Measurements from ENCODE around the gene CCDC8.

The CCDC8 gene

DNA sequence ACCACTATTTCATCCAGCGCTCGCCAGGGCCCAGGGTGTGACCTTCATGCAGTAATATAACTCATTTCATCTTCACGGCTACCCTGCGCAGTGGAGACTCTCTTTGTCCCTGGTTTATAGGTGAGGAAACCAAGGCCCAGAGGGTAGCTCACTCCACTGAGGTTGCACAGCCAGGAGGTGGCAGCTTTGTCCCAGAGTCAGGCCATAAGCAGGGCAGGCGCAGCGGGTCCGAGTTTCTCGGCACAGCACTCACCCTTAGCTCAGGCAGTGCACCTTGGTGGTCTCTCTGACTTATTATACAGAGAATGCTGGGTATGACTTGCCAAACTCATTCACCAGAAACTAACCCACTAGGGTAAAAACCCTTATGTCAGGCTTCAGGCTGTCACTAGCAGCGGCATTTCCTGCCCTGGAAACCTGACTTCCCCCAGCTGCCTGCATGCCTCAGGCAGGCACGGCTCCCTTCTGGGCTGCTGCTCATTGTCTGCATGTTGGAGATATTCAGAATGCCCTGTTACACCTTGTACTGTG is 41.9 kb downstream of the CCDC8 start:
- Histone ChIP-seq H2BK5ac (ENCODE audit: low read depth, low read length, poor library complexity) (no peak overlapping the region), H3K14ac (ENCODE audit: low read length) (no peak overlapping the region), H3K79me1 (ENCODE audit: low read length) (peaks cover 21% of the 10 kb centered on the region), H3K18ac (ENCODE audit: low read length) (peak overlapping the region; percentile 12), H2BK120ac (ENCODE audit: insufficient read depth, low read length, poor library complexity) (no peak overlapping the region), H3K4me3 (ENCODE audit: low read depth, low read length) (no peak overlapping the region), H3K27me3 (ENCODE audit: insufficient read depth, low read length) (no peaks in the 10 kb centered on the region), H3K9me3 (ENCODE audit: insufficient read depth, low read depth, low read length) (peaks cover 2% of the 10 kb centered on the region), H3K23ac (ENCODE audit: low read length) (no peak overlapping the region), H3K36me3 (ENCODE audit: control insufficient read depth in 1 of 2, insufficient read depth in 2 of 2, low read length in 2 of 2) (peaks cover 8 to 28% of the 10 kb centered on the region in 2 experiments), H3K4me1 (ENCODE audit: control insufficient read depth in 1 of 2, insufficient read depth in 2 of 2, low read length in 2 of 2) (peaks cover 32 to 38% of the 10 kb centered on the region in 2 experiments), H4K91ac (ENCODE audit: low read depth, low read length) (peak overlapping the region; percentile 33), H2AK5ac (ENCODE audit: low read length) (no peak overlapping the region), H3K27ac (ENCODE audit: low read depth, low read length) (peak overlapping the region; percentile 79), H3K9ac (ENCODE audit: low read length) (peak overlapping the region; percentile 17), H3K79me2 (ENCODE audit: control insufficient read depth, insufficient read depth, low read length, poor library complexity) (peaks cover 11% of the 10 kb centered on the region), H2BK12ac (ENCODE audit: low read length) (no peak overlapping the region), H2AFZ (ENCODE audit: insufficient read depth, low read length, poor library complexity) (no peak overlapping the region), H3K4ac (ENCODE audit: low read depth, low read length) (no peak overlapping the region), H4K8ac (ENCODE audit: low read depth, low read length) (no peak overlapping the region), H3K4me2 (ENCODE audit: low read length) (peak overlapping the region; percentile 35), H4K12ac (ENCODE audit: low read depth, low read length) (no peak overlapping the region)
- peak; percentile 14 to 38 for DNase-seq
- WGBS (ENCODE audit: extremely low coverage, insufficient coverage, insufficient read length), result no CpG with 5 or more reads among the region's 10 CpGs

DNA sequence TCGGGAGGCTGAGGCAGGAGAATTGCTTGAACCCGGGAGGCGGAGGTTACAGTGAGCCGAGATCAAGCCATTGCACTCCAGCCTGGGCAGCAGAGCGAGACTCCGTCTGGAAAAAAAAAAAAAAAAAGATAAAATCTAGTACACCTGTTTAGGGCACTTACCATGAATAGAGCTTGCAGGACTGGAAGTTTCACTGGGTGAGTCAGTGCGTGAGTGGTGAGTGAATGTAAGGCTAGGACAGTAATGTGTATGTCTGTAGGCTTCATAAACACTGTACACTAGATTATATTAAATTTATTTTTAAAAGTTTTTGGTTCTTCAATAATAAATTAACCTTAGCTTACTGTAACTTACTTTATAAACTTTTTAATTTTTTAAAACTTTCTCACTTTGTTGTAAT is 43.5 kb downstream of the CCDC8 start:
- no peak overlapping the region for H2BK5ac ChIP-seq (ENCODE audit: low read depth, low read length, poor library complexity)
- H3K27me3 ChIP-seq (ENCODE audit: insufficient read depth, low read length), result no peaks in the 10 kb centered on the region
- no CpG with 5 or more reads among the region's 7 CpGs for WGBS (ENCODE audit: extremely low coverage, insufficient coverage, insufficient read length)
- H2BK120ac ChIP-seq (ENCODE audit: insufficient read depth, low read length, poor library complexity), result no peak overlapping the region
- no peak overlapping the region for H3K4ac ChIP-seq (ENCODE audit: low read depth, low read length)
- no peak overlapping the region for H3K14ac ChIP-seq (ENCODE audit: low read length)
- no peak overlapping the region for H3K4me3 ChIP-seq (ENCODE audit: low read depth, low read length)
- no peak overlapping the region for H3K18ac ChIP-seq (ENCODE audit: low read length)
- peaks cover 2% of the 10 kb centered on the region for H3K9me3 ChIP-seq (ENCODE audit: insufficient read depth, low read depth, low read length)
- H3K36me3 ChIP-seq (ENCODE audit: control insufficient read depth in 1 of 2, insufficient read depth in 2 of 2, low read length in 2 of 2), result peaks cover 4 to 20% of the 10 kb centered on the region in 2 experiments
- no peak overlapping the region for H2AFZ ChIP-seq (ENCODE audit: insufficient read depth, low read length, poor library complexity)
- H3K9ac ChIP-seq (ENCODE audit: low read length), result no peak overlapping the region
- no peak overlapping the region for H3K23ac ChIP-seq (ENCODE audit: low read length)
- no peak overlapping the region for H3K27ac ChIP-seq (ENCODE audit: low read depth, low read length)
- DNase-seq, result peak; percentile 69 to 84
- peaks cover 11% of the 10 kb centered on the region for H3K79me2 ChIP-seq (ENCODE audit: control insufficient read depth, insufficient read depth, low read length, poor library complexity)
- no peak overlapping the region for H2BK12ac ChIP-seq (ENCODE audit: low read length)
- H4K12ac ChIP-seq (ENCODE audit: low read depth, low read length), result no peak overlapping the region
- peaks cover 32 to 38% of the 10 kb centered on the region in 2 experiments for H3K4me1 ChIP-seq (ENCODE audit: control insufficient read depth in 1 of 2, insufficient read depth in 2 of 2, low read length in 2 of 2)
- H4K91ac ChIP-seq (ENCODE audit: low read depth, low read length), result no peak overlapping the region
- peaks cover 20% of the 10 kb centered on the region for H3K79me1 ChIP-seq (ENCODE audit: low read length)
- no peak overlapping the region for H4K8ac ChIP-seq (ENCODE audit: low read depth, low read length)
- no peak overlapping the region for H2AK5ac ChIP-seq (ENCODE audit: low read length)
- no peak overlapping the region for H3K4me2 ChIP-seq (ENCODE audit: low read length)

DNA sequence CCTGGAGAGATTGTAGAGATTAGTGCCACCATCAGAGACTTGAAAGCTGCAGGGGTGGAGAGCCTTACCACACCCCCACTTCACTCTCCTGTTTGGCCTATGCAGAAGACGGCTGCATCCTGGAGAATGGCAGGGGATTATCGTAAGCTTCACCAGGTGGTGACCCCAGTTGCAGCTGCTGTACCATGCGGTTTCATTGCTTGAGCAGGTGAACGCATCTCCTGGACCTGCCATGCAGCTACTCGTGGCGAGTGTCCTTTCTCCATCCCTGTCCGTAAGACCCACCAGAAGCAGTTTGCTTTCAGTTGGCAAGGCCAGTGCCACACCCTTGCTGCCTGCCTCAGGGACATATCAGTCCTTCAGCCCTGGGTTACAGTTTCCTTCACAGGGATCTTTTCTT is 45.2 kb downstream of the CCDC8 start:
- H3K79me2 ChIP-seq (ENCODE audit: control insufficient read depth, insufficient read depth, low read length, poor library complexity), result peaks cover 6% of the 10 kb centered on the region
- no peak overlapping the region for H4K8ac ChIP-seq (ENCODE audit: low read depth, low read length)
- H3K36me3 ChIP-seq (ENCODE audit: control insufficient read depth in 1 of 2, insufficient read depth in 2 of 2, low read length in 2 of 2), result peaks cover 9 to 22% of the 10 kb centered on the region in 2 experiments
- H2BK12ac ChIP-seq (ENCODE audit: low read length), result no peak overlapping the region
- H3K27ac ChIP-seq (ENCODE audit: low read depth, low read length), result no peak overlapping the region
- no peak overlapping the region for H3K9ac ChIP-seq (ENCODE audit: low read length)
- WGBS (ENCODE audit: extremely low coverage, insufficient coverage, insufficient read length), result no CpG with 5 or more reads among the region's 7 CpGs
- H2AFZ ChIP-seq (ENCODE audit: insufficient read depth, low read length, poor library complexity), result no peak overlapping the region
- no peak overlapping the region for H2BK5ac ChIP-seq (ENCODE audit: low read depth, low read length, poor library complexity)
- no peak overlapping the region for H4K12ac ChIP-seq (ENCODE audit: low read depth, low read length)
- no peak overlapping the region for H3K14ac ChIP-seq (ENCODE audit: low read length)
- H2BK120ac ChIP-seq (ENCODE audit: insufficient read depth, low read length, poor library complexity), result no peak overlapping the region
- no peak overlapping the region for H3K4me2 ChIP-seq (ENCODE audit: low read length)
- no peak overlapping the region for H3K4me3 ChIP-seq (ENCODE audit: low read depth, low read length)
- H3K4ac ChIP-seq (ENCODE audit: low read depth, low read length), result no peak overlapping the region
- no peak overlapping the region for H3K23ac ChIP-seq (ENCODE audit: low read length)
- peaks cover 8% of the 10 kb centered on the region for H3K79me1 ChIP-seq (ENCODE audit: low read length)
- peaks cover 23 to 28% of the 10 kb centered on the region in 2 experiments for H3K4me1 ChIP-seq (ENCODE audit: control insufficient read depth in 1 of 2, insufficient read depth in 2 of 2, low read length in 2 of 2)
- peaks cover 2% of the 10 kb centered on the region for H3K9me3 ChIP-seq (ENCODE audit: insufficient read depth, low read depth, low read length)
- H3K27me3 ChIP-seq (ENCODE audit: insufficient read depth, low read length), result no peaks in the 10 kb centered on the region
- H3K18ac ChIP-seq (ENCODE audit: low read length), result no peak overlapping the region
- H2AK5ac ChIP-seq (ENCODE audit: low read length), result no peak overlapping the region
- no peak overlapping the region for H4K91ac ChIP-seq (ENCODE audit: low read depth, low read length)
- no peak for DNase-seq

DNA sequence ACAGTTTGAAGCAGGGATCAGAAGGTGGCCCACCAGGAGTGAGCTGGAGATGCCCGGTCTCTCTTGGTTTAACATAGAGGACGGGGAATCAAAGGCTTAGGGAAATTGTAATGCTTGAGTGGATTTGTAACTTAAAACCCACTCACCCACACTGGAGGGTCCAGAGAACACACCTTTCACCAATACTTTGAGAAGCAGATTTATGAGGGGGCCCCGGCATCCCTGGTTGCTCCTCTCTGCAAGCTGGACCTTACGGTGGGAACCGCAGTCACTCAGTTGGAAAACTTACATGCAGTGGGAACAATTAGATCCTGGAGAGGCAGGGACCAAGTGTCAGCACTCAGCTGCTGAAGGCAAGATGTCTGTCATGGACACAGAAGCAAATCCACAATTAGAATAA is 45.9 kb downstream of the CCDC8 start:
- H3K18ac ChIP-seq (ENCODE audit: low read length), result no peak overlapping the region
- no peak overlapping the region for H3K9ac ChIP-seq (ENCODE audit: low read length)
- H2AFZ ChIP-seq (ENCODE audit: insufficient read depth, low read length, poor library complexity), result no peak overlapping the region
- H3K79me1 ChIP-seq (ENCODE audit: low read length), result peaks cover 3% of the 10 kb centered on the region
- DNase-seq, result no peak
- no peak overlapping the region for H4K12ac ChIP-seq (ENCODE audit: low read depth, low read length)
- H3K23ac ChIP-seq (ENCODE audit: low read length), result no peak overlapping the region
- no peaks in the 10 kb centered on the region for H3K27me3 ChIP-seq (ENCODE audit: insufficient read depth, low read length)
- peaks cover 2% of the 10 kb centered on the region for H3K9me3 ChIP-seq (ENCODE audit: insufficient read depth, low read depth, low read length)
- H2BK12ac ChIP-seq (ENCODE audit: low read length), result no peak overlapping the region
- no peak overlapping the region for H3K27ac ChIP-seq (ENCODE audit: low read depth, low read length)
- no peak overlapping the region for H3K4ac ChIP-seq (ENCODE audit: low read depth, low read length)
- peaks cover 1% of the 10 kb centered on the region for H3K79me2 ChIP-seq (ENCODE audit: control insufficient read depth, insufficient read depth, low read length, poor library complexity)
- H3K4me2 ChIP-seq (ENCODE audit: low read length), result no peak overlapping the region
- WGBS (ENCODE audit: extremely low coverage, insufficient coverage, insufficient read length), result no CpG with 5 or more reads among the region's 5 CpGs
- peaks cover 18 to 21% of the 10 kb centered on the region in 2 experiments for H3K4me1 ChIP-seq (ENCODE audit: control insufficient read depth in 1 of 2, insufficient read depth in 2 of 2, low read length in 2 of 2)
- H3K14ac ChIP-seq (ENCODE audit: low read length), result no peak overlapping the region
- no peak overlapping the region for H4K91ac ChIP-seq (ENCODE audit: low read depth, low read length)
- no peak overlapping the region for H2BK5ac ChIP-seq (ENCODE audit: low read depth, low read length, poor library complexity)
- H2AK5ac ChIP-seq (ENCODE audit: low read length), result no peak overlapping the region
- H3K36me3 ChIP-seq (ENCODE audit: control insufficient read depth in 1 of 2, insufficient read depth in 2 of 2, low read length in 2 of 2), result peaks cover 9 to 22% of the 10 kb centered on the region in 2 experiments
- H3K4me3 ChIP-seq (ENCODE audit: low read depth, low read length), result no peak overlapping the region
- H4K8ac ChIP-seq (ENCODE audit: low read depth, low read length), result no peak overlapping the region
- no peak overlapping the region for H2BK120ac ChIP-seq (ENCODE audit: insufficient read depth, low read length, poor library complexity)

Measured in trophoblast cell (in vitro differentiated cells and primary cell).